Measurements from ENCODE around the gene HCFC2. TPM values are rescaled to one million over a fixed set of nuclear protein-coding genes. Genes with fewer than 3 reads are reported as not detected.
"Not testable (repeated sequence)": the region's sequence is repeated elsewhere in the genome, so short reads cannot be mapped to it uniquely, and the experiment has no call there.

HCFC2 gene
- total RNA-seq (2014; rRNA removed; shearing (Covaris generic)): 1.5 and 1.8 TPM in 2 replicates

GRCh38 chr12:104064031-104064841, at the start of gene HCFC2:
Gene HCFC2, plus strand, starts transcription at chr12:104064531. Its CDS starts 30 bp downstream, at chr12:104064561.
- H3K27me3 ChIP-seq (ENCODE audit: control insufficient read depth, insufficient read depth, low read length): peaks cover 7% of the 10 kb centered on the region; the same call in 1 of the 2 replicates
- peak within 1 kb of the TSS; percentile 83 for H3K4me3 ChIP-seq (ENCODE audit: insufficient read depth, low read depth, low read length)
- no peaks in the 10 kb centered on the region for H3K36me3 ChIP-seq (replicated peaks; ENCODE audit: control insufficient read depth, insufficient read depth, low read length)
- DNase-seq: peak; percentile 97

GRCh38 chr12:104021862-104022261, 42.5 kb upstream of the HCFC2 start:
- not testable (repeated sequence) for H3K4me3 ChIP-seq (ENCODE audit: insufficient read depth, low read depth, low read length); H3K27me3 ChIP-seq (ENCODE audit: control insufficient read depth, insufficient read depth, low read length); H3K36me3 ChIP-seq (replicated peaks; ENCODE audit: control insufficient read depth, insufficient read depth, low read length); DNase-seq

- Histone ChIP-seq H3K4me3 (ENCODE audit: insufficient read depth, low read depth, low read length) (no peak overlapping the region), H3K27me3 (ENCODE audit: control insufficient read depth, insufficient read depth, low read length) (0 out of 2 replicates have a peak, but pooled peaks cover 2% of the 10 kb centered on the region), H3K36me3 (replicated peaks; ENCODE audit: control insufficient read depth, insufficient read depth, low read length) (no peaks in the 10 kb centered on the region)
- DNase-seq: no peak
Measured at GRCh38 chr12:104022786-104023185, 41.5 kb upstream of the HCFC2 start.

GRCh38 chr12:104023710-104024109, 40.6 kb upstream of the HCFC2 start:
- Histone ChIP-seq H3K4me3 (ENCODE audit: insufficient read depth, low read depth, low read length) (no peak overlapping the region), H3K27me3 (ENCODE audit: control insufficient read depth, insufficient read depth, low read length) (0 out of 2 replicates have a peak, but pooled peaks cover 2% of the 10 kb centered on the region), H3K36me3 (replicated peaks; ENCODE audit: control insufficient read depth, insufficient read depth, low read length) (no peaks in the 10 kb centered on the region)
- DNase-seq: no peak

- DNase-seq: no peak
- 0 out of 2 replicates have a peak, but pooled peaks cover 2% of the 10 kb centered on the region for H3K27me3 ChIP-seq (ENCODE audit: control insufficient read depth, insufficient read depth, low read length)
- no peaks in the 10 kb centered on the region for H3K36me3 ChIP-seq (replicated peaks; ENCODE audit: control insufficient read depth, insufficient read depth, low read length)
Measured at GRCh38 chr12:104024348-104024747, 40.0 kb upstream of the HCFC2 start.

GRCh38 chr12:104025771-104026170, 38.6 kb upstream of the HCFC2 start:
- Histone ChIP-seq H3K4me3 (ENCODE audit: insufficient read depth, low read depth, low read length) (no peak overlapping the region), H3K36me3 (replicated peaks; ENCODE audit: control insufficient read depth, insufficient read depth, low read length) (no peaks in the 10 kb centered on the region), H3K27me3 (ENCODE audit: control insufficient read depth, insufficient read depth, low read length) (no peaks in the 10 kb centered on the region)
- no peak for DNase-seq

More at GRCh38 chr12:104024348-104024747, 40.0 kb upstream of the HCFC2 start:
- no peak overlapping the region for H3K4me3 ChIP-seq (ENCODE audit: insufficient read depth, low read depth, low read length)

- Histone ChIP-seq H3K4me3 (ENCODE audit: insufficient read depth, low read depth, low read length) (no peak overlapping the region), H3K36me3 (replicated peaks; ENCODE audit: control insufficient read depth, insufficient read depth, low read length) (no peaks in the 10 kb centered on the region), H3K27me3 (ENCODE audit: control insufficient read depth, insufficient read depth, low read length) (no peaks in the 10 kb centered on the region)
- no peak for DNase-seq
Measured at GRCh38 chr12:104026841-104027599, 37.3 kb upstream of the HCFC2 start.

GRCh38 chr12:104030596-104030995, 33.7 kb upstream of the HCFC2 start:
- H3K36me3 ChIP-seq (replicated peaks; ENCODE audit: control insufficient read depth, insufficient read depth, low read length); DNase-seq; H3K27me3 ChIP-seq (ENCODE audit: control insufficient read depth, insufficient read depth, low read length); H3K4me3 ChIP-seq (ENCODE audit: insufficient read depth, low read depth, low read length): not testable (repeated sequence)

GRCh38 chr12:104036143-104036542, 28.2 kb upstream of the HCFC2 start:
- not testable (repeated sequence) for H3K27me3 ChIP-seq (ENCODE audit: control insufficient read depth, insufficient read depth, low read length); H3K4me3 ChIP-seq (ENCODE audit: insufficient read depth, low read depth, low read length); DNase-seq; H3K36me3 ChIP-seq (replicated peaks; ENCODE audit: control insufficient read depth, insufficient read depth, low read length)

GRCh38 chr12:104039769-104040168, 24.6 kb upstream of the HCFC2 start:
- not testable (repeated sequence) for DNase-seq; H3K4me3 ChIP-seq (ENCODE audit: insufficient read depth, low read depth, low read length); H3K36me3 ChIP-seq (replicated peaks; ENCODE audit: control insufficient read depth, insufficient read depth, low read length); H3K27me3 ChIP-seq (ENCODE audit: control insufficient read depth, insufficient read depth, low read length)

GRCh38 chr12:104042580-104042979, 21.8 kb upstream of the HCFC2 start:
- H3K4me3 ChIP-seq (ENCODE audit: insufficient read depth, low read depth, low read length): no peak overlapping the region
- H3K27me3 ChIP-seq (ENCODE audit: control insufficient read depth, insufficient read depth, low read length): no peaks in the 10 kb centered on the region
- DNase-seq: no peak
- no peaks in the 10 kb centered on the region for H3K36me3 ChIP-seq (replicated peaks; ENCODE audit: control insufficient read depth, insufficient read depth, low read length)

- no peak for DNase-seq
- no peaks in the 10 kb centered on the region; the same call in 1 of the 2 replicates for H3K27me3 ChIP-seq (ENCODE audit: control insufficient read depth, insufficient read depth, low read length)
- no peak overlapping the region for H3K4me3 ChIP-seq (ENCODE audit: insufficient read depth, low read depth, low read length)
- no peaks in the 10 kb centered on the region for H3K36me3 ChIP-seq (replicated peaks; ENCODE audit: control insufficient read depth, insufficient read depth, low read length)
Measured at GRCh38 chr12:104044158-104044557, 20.2 kb upstream of the HCFC2 start.

- Histone ChIP-seq H3K36me3 (replicated peaks; ENCODE audit: control insufficient read depth, insufficient read depth, low read length) (no peaks in the 10 kb centered on the region), H3K4me3 (ENCODE audit: insufficient read depth, low read depth, low read length) (no peak overlapping the region), H3K27me3 (ENCODE audit: control insufficient read depth, insufficient read depth, low read length) (peaks cover 2% of the 10 kb centered on the region; the same call in 1 of the 2 replicates)
- no peak for DNase-seq
Measured at GRCh38 chr12:104046306-104046705, 18.0 kb upstream of the HCFC2 start.

- DNase-seq: no peak
- Histone ChIP-seq H3K4me3 (ENCODE audit: insufficient read depth, low read depth, low read length) (no peak overlapping the region), H3K27me3 (ENCODE audit: control insufficient read depth, insufficient read depth, low read length) (peaks cover 2% of the 10 kb centered on the region; the same call in 1 of the 2 replicates), H3K36me3 (replicated peaks; ENCODE audit: control insufficient read depth, insufficient read depth, low read length) (no peaks in the 10 kb centered on the region)
Measured at GRCh38 chr12:104048162-104048561, 16.2 kb upstream of the HCFC2 start.

- H3K4me3 ChIP-seq (ENCODE audit: insufficient read depth, low read depth, low read length): no peak overlapping the region
- H3K36me3 ChIP-seq (replicated peaks; ENCODE audit: control insufficient read depth, insufficient read depth, low read length): no peaks in the 10 kb centered on the region
Measured at GRCh38 chr12:104048811-104049210, 15.5 kb upstream of the HCFC2 start.

More at GRCh38 chr12:104048811-104049210, 15.5 kb upstream of the HCFC2 start:
- DNase-seq: no peak
- peaks cover 2% of the 10 kb centered on the region; the same call in 1 of the 2 replicates for H3K27me3 ChIP-seq (ENCODE audit: control insufficient read depth, insufficient read depth, low read length)

Data from H7 (cell line).